WTC11 (cell line): ENCODE data around the gene SHOC2. TPM values are rescaled to one million over a fixed set of nuclear protein-coding genes. Genes with fewer than 3 reads are reported as not detected.

ENCODE experiments used
- ATAC-seq: fragments of 200-7000 bp; cut with Tn5 transposase; 2 replicates; pipeline ENCODE4 v1.10.0; 2021; ENCODE audit warnings: mild to moderate bottlenecking, moderate library complexity
- CTCF ChIA-PET: fragments of 300-600 bp; sonication (Branson Sonifier 250); formaldehyde crosslinking; loops from one replicate; lab custom pipeline; 2021; ENCODE audit warnings: antibody characterized with exemption; lab: Charles Lee
- POLR2A ChIA-PET: fragments of 350-600 bp; sonication (Branson Sonifier 250); formaldehyde crosslinking; loops from one replicate; lab custom pipeline; 2021; ENCODE audit warnings: antibody characterized with exemption; lab: Charles Lee
- DNase-seq: peaks from one replicate; pipeline ENCODE4 v3.0.0; 2021; ENCODE audit warnings: low spot score
- H3K27ac Mint-ChIP-seq: 2 replicates; pipeline ENCODE4 v1.8.0; 2021; ENCODE audit warnings: mixed read lengths
- H3K27me3 Mint-ChIP-seq: 2 replicates; pipeline ENCODE4 v1.8.0; 2021; ENCODE audit warnings: low read depth, mild to moderate bottlenecking, moderate library complexity, mixed read lengths
- H3K36me3 Mint-ChIP-seq: 2 replicates; pipeline ENCODE4 v1.8.0; 2021; ENCODE audit warnings: mixed read lengths
- H3K4me1 Mint-ChIP-seq: 2 replicates; pipeline ENCODE4 v1.8.0; 2022; ENCODE audit warnings: mixed read lengths
- H3K4me3 Mint-ChIP-seq: 2 replicates; pipeline ENCODE4 v1.8.0; 2021; ENCODE audit warnings: mild to moderate bottlenecking, moderate library complexity, mixed read lengths
- H3K9me3 Mint-ChIP-seq: 2 replicates; pipeline ENCODE4 v1.8.0; 2021; ENCODE audit warnings: mixed read lengths
- CREB1 ChIP-seq: sonication (generic); formaldehyde crosslinking; IDR thresholded peaks from 2 replicates; pipeline ENCODE4 v1.8.0; 2023; ENCODE audit warnings: mild to moderate bottlenecking, missing genetic modification reagents
- CREM ChIP-seq: sonication (generic); formaldehyde crosslinking; IDR thresholded peaks from 2 replicates; pipeline ENCODE4 v1.8.1; 2022; ENCODE audit warnings: mild to moderate bottlenecking, missing genetic modification reagents, moderate library complexity
- EMX1 ChIP-seq: fragments of 250-450 bp; sonication (Bioruptor Pico); IDR thresholded peaks from 2 replicates; pipeline ENCODE4 v1.8.0; 2021; ENCODE audit warnings: mild to moderate bottlenecking
- FOXK1 ChIP-seq: sonication (generic); formaldehyde crosslinking; IDR thresholded peaks from 2 replicates; pipeline ENCODE4 v1.8.0; 2022; ENCODE audit warnings: mild to moderate bottlenecking, moderate library complexity, missing genetic modification reagents
- HMGA2 ChIP-seq: fragments of 250-450 bp; sonication (Bioruptor Pico); IDR thresholded peaks from 2 replicates; pipeline ENCODE4 v1.4.0; 2021; ENCODE audit warnings: mild to moderate bottlenecking, moderate library complexity
- JAZF1 ChIP-seq: fragments of 250-450 bp; sonication (Bioruptor Pico); IDR thresholded peaks from 2 replicates; pipeline ENCODE4 v1.9.0; 2021; ENCODE audit warnings: moderate library complexity, mild to moderate bottlenecking, inconsistent platforms
- MXD4 ChIP-seq: fragments of 250-450 bp; sonication (Bioruptor Pico); IDR thresholded peaks from 2 replicates; pipeline ENCODE4 v1.8.0; 2021; ENCODE audit warnings: mild to moderate bottlenecking, moderate library complexity, borderline replicate concordance
- MYBL2 ChIP-seq: sonication (generic); formaldehyde crosslinking; IDR thresholded peaks from 2 replicates; pipeline ENCODE4 v1.8.1; 2023; ENCODE audit warnings: mild to moderate bottlenecking, moderate library complexity, missing genetic modification reagents
- NFE2L1 ChIP-seq: sonication (generic); formaldehyde crosslinking; IDR thresholded peaks from 2 replicates; pipeline ENCODE4 v1.8.1; 2023; ENCODE audit warnings: missing genetic modification reagents
- NR3C1 ChIP-seq: sonication (generic); formaldehyde crosslinking; conservative IDR thresholded peaks from 2 replicates; pipeline ENCODE4 v1.8.1; 2023; ENCODE audit warnings: low read depth, mild to moderate bottlenecking, missing genetic modification reagents
- OVOL2 ChIP-seq: fragments of 250-450 bp; sonication (Bioruptor Pico); IDR thresholded peaks from 2 replicates; pipeline ENCODE4 v1.9.0; 2021; ENCODE audit warnings: mild to moderate bottlenecking, borderline replicate concordance
- RELA ChIP-seq: sonication (generic); formaldehyde crosslinking; IDR thresholded peaks from 2 replicates; pipeline ENCODE4 v1.8.1; 2022; ENCODE audit warnings: missing genetic modification reagents, mild to moderate bottlenecking, borderline replicate concordance
- SOX15 ChIP-seq: fragments of 250-450 bp; sonication (Bioruptor Pico); IDR thresholded peaks from 2 replicates; pipeline ENCODE4 v1.9.0; 2021; ENCODE audit warnings: mild to moderate bottlenecking
- TEAD4 ChIP-seq: sonication (generic); formaldehyde crosslinking; IDR thresholded peaks from 2 replicates; pipeline ENCODE4 v1.8.0; 2022; ENCODE audit warnings: mild to moderate bottlenecking, missing genetic modification reagents
- ZNF138 ChIP-seq: sonication (generic); formaldehyde crosslinking; conservative IDR thresholded peaks from 2 replicates; pipeline ENCODE4 v1.8.1; 2022; ENCODE audit warnings: mild to moderate bottlenecking, moderate library complexity, missing genetic modification reagents
- total RNA-seq: library from RNA; stranded (reverse); gene quantifications from 3 replicates; pipeline ENCODE4 v1.2.3, GENCODE V29; 2021
- TF ChIP-seq, protein P1 (sequence below): fragments of 250-450 bp; sonication (Bioruptor Pico); IDR thresholded peaks from 2 replicates; pipeline ENCODE4 v1.9.0; 2021; ENCODE audit warnings: mild to moderate bottlenecking, borderline replicate concordance
- TF ChIP-seq, protein P2 (sequence below): sonication (generic); formaldehyde crosslinking; conservative IDR thresholded peaks from 2 replicates; pipeline ENCODE4 v1.8.1; 2023; ENCODE audit warnings: mild to moderate bottlenecking, low read depth, missing genetic modification reagents, moderate library complexity
- TF ChIP-seq, protein P3 (sequence below): sonication (generic); formaldehyde crosslinking; IDR thresholded peaks from 2 replicates; pipeline ENCODE4 v1.8.1; 2022; ENCODE audit warnings: mild to moderate bottlenecking, missing genetic modification reagents, moderate library complexity, borderline replicate concordance
- TF ChIP-seq, protein P4 (sequence below): sonication (generic); formaldehyde crosslinking; conservative IDR thresholded peaks from 2 replicates; pipeline ENCODE4 v1.8.1; 2022; ENCODE audit warnings: mild to moderate bottlenecking, missing genetic modification reagents

The SHOC2 gene
- total RNA-seq, 1 experiment from 2014 or later = 21.6 TPM

DNA sequence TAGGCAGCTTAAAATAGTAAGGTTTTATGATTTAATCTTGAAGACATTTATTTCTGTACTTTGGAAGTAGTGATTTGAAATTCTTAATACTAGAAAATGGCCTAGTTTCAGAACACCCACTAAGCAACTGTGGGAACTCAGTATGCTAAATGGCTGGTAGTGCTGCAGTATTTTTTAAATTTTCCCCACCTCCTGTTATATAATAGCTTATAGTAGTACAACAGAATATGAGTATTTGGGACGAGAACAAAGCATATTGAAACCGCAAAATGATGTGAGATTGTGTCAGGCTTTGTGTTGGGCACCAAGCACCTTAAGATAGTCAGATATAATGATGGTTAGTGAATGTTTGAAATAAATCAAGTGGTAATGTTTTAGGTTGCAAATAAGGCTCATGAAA lies 8.1 kb downstream of the SHOC2 start (continued):
- TF ChIP-seq, protein P1, sequence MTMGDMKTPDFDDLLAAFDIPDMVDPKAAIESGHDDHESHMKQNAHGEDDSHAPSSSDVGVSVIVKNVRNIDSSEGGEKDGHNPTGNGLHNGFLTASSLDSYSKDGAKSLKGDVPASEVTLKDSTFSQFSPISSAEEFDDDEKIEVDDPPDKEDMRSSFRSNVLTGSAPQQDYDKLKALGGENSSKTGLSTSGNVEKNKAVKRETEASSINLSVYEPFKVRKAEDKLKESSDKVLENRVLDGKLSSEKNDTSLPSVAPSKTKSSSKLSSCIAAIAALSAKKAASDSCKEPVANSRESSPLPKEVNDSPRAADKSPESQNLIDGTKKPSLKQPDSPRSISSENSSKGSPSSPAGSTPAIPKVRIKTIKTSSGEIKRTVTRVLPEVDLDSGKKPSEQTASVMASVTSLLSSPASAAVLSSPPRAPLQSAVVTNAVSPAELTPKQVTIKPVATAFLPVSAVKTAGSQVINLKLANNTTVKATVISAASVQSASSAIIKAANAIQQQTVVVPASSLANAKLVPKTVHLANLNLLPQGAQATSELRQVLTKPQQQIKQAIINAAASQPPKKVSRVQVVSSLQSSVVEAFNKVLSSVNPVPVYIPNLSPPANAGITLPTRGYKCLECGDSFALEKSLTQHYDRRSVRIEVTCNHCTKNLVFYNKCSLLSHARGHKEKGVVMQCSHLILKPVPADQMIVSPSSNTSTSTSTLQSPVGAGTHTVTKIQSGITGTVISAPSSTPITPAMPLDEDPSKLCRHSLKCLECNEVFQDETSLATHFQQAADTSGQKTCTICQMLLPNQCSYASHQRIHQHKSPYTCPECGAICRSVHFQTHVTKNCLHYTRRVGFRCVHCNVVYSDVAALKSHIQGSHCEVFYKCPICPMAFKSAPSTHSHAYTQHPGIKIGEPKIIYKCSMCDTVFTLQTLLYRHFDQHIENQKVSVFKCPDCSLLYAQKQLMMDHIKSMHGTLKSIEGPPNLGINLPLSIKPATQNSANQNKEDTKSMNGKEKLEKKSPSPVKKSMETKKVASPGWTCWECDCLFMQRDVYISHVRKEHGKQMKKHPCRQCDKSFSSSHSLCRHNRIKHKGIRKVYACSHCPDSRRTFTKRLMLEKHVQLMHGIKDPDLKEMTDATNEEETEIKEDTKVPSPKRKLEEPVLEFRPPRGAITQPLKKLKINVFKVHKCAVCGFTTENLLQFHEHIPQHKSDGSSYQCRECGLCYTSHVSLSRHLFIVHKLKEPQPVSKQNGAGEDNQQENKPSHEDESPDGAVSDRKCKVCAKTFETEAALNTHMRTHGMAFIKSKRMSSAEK (CRISPR knock-in tag) = no peak
- no peak for TF ChIP-seq FOXK1 (CRISPR knock-in tag)
- TF ChIP-seq, protein P2, sequence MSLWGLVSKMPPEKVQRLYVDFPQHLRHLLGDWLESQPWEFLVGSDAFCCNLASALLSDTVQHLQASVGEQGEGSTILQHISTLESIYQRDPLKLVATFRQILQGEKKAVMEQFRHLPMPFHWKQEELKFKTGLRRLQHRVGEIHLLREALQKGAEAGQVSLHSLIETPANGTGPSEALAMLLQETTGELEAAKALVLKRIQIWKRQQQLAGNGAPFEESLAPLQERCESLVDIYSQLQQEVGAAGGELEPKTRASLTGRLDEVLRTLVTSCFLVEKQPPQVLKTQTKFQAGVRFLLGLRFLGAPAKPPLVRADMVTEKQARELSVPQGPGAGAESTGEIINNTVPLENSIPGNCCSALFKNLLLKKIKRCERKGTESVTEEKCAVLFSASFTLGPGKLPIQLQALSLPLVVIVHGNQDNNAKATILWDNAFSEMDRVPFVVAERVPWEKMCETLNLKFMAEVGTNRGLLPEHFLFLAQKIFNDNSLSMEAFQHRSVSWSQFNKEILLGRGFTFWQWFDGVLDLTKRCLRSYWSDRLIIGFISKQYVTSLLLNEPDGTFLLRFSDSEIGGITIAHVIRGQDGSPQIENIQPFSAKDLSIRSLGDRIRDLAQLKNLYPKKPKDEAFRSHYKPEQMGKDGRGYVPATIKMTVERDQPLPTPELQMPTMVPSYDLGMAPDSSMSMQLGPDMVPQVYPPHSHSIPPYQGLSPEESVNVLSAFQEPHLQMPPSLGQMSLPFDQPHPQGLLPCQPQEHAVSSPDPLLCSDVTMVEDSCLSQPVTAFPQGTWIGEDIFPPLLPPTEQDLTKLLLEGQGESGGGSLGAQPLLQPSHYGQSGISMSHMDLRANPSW (CRISPR knock-in tag) = no peak
- TF ChIP-seq, protein P3, sequence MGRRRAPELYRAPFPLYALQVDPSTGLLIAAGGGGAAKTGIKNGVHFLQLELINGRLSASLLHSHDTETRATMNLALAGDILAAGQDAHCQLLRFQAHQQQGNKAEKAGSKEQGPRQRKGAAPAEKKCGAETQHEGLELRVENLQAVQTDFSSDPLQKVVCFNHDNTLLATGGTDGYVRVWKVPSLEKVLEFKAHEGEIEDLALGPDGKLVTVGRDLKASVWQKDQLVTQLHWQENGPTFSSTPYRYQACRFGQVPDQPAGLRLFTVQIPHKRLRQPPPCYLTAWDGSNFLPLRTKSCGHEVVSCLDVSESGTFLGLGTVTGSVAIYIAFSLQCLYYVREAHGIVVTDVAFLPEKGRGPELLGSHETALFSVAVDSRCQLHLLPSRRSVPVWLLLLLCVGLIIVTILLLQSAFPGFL (CRISPR knock-in tag) = no peak

DNA sequence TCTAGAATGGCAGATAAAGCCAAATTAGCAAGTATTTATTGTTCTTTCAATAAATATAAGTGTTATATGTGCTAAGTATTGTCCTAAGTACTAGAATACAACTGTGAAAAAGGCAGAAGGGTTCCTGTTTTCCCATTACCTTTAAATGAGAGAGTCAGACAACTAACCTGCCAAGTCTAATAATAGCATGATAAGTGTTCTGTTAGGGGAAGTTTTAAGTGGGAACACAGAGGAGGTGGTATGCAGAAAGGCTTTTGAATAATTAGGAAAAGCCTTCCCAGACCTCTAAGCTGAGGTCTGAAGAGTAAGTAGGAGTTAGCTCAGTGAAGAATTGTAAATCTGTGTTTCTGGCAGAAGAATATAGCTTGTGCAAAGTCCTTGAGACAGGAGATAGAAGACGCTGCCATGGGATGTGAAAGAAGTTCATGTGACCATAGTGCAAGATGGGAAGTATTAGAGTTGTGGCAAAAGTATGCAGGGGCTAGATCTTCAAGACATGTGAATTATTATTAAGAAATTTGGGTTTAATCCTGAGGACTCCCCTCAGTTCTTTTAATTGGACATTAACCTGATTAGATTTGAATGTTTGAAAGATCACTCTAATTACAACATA lies 12.5 kb downstream of the SHOC2 start:
- peaks cover 5% of the 10 kb centered on the region; the same call in 1 of the 2 replicates for H3K4me1 Mint-ChIP-seq
- no peaks in the 10 kb centered on the region for H3K36me3 Mint-ChIP-seq
- no peaks in the 10 kb centered on the region; the same call in 1 of the 2 replicates for H3K9me3 Mint-ChIP-seq
- H3K4me3 Mint-ChIP-seq = no peak overlapping the region
- no peak overlapping the region for H3K27ac Mint-ChIP-seq
- POLR2A ChIA-PET = interaction anchor here (1.2 kb wide), 1 partner anchor 13 kb away, joined by 3 read pairs; the partner anchor contains the start of gene BBIP1
- no peak for DNase-seq
- TF ChIP-seq NFE2L1 (CRISPR knock-in tag) (no peak), TEAD4 (CRISPR knock-in tag) (no peak), MYBL2 (CRISPR knock-in tag) (no peak), CREB1 (CRISPR knock-in tag) (no peak), HMGA2 (CRISPR knock-in tag) (no peak), JAZF1 (CRISPR knock-in tag) (no peak), NR3C1 (no peak), RELA (CRISPR knock-in tag) (no peak), CREM (CRISPR knock-in tag) (no peak), EMX1 (CRISPR knock-in tag) (no peak), ZNF138 (no peak), OVOL2 (CRISPR knock-in tag) (no peak), SOX15 (CRISPR knock-in tag) (no peak), MXD4 (no peak)
- TF ChIP-seq, protein P4, sequence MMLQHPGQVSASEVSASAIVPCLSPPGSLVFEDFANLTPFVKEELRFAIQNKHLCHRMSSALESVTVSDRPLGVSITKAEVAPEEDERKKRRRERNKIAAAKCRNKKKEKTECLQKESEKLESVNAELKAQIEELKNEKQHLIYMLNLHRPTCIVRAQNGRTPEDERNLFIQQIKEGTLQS (CRISPR knock-in tag) = no peak
- CTCF ChIA-PET = no interaction called here
- peak; percentile 32 for ATAC-seq
- H3K27me3 Mint-ChIP-seq = no peaks in the 10 kb centered on the region
